ENCODE measurements around the gene DCBLD1. TPM values are rescaled to one million over a fixed set of nuclear protein-coding genes. Genes with fewer than 3 reads are reported as not detected.

DCBLD1 gene
- total RNA-seq, 1 experiment from 2014 or later, result 19.5 TPM

GRCh38 chr6:117483645-117484016 lies 1.2 kb downstream of the DCBLD1 start:
- peak overlapping the region; percentile 4 for H2AFZ ChIP-seq (ENCODE audit: low read depth, low read length, poor library complexity, severe bottlenecking)
- H3K9me2 ChIP-seq (ENCODE audit: insufficient read depth), result no peaks in the 10 kb centered on the region
- no peaks in the 10 kb centered on the region for H3K27me3 ChIP-seq (ENCODE audit: insufficient read depth, low read length)
- H3K36me3 ChIP-seq (ENCODE audit: control insufficient read depth in 1 of 2, insufficient read depth in 2 of 2, low read length in 2 of 2), result peaks cover 0 to 2% of the 10 kb centered on the region in 2 experiments; a peak in 1 of 4 replicates
- intact Hi-C loops (cut with micrococcal nuclease), result loop anchor here (1.0 to 10.0 kb wide), 3 partner anchors 33 to 191 kb away; partner anchors contain the start of genes GOPC and NUS1
- ChIA-PET RAD21 (ENCODE audit: low non-redundant PET in 1 of 2, low total read pairs in 2 of 2, uncharacterized antibody in 2 of 2, unreplicated experiment in 2 of 2) (interaction anchor here in 1 of 2 experiments (0.6 kb wide), 1 partner anchor 54 kb away, joined by 6 read pairs; no protein-coding TSS in a partner anchor), CTCF (interaction anchor here (1.9 kb wide), 1 partner anchor 34 kb away, joined by 5 read pairs; no protein-coding TSS in a partner anchor), POLR2A (interaction anchor here (2.2 kb wide), 1 partner anchor 9 kb away, joined by 6 read pairs; no protein-coding TSS in a partner anchor)
- peak overlapping the region; percentile 88 for H3K27ac ChIP-seq (ENCODE audit: low read depth, low read length)
- no peaks in the 10 kb centered on the region for H4K20me1 ChIP-seq (ENCODE audit: insufficient read depth)
- ATAC-seq, result no peak
- H3K4me3 ChIP-seq (replicated peaks in 1 of 2; ENCODE audit: low read depth in 1 of 2, low read length in 2 of 2), result peak overlapping the region; percentile 86 to 88
- peak overlapping the region; percentile 86 for H3K4me2 ChIP-seq (ENCODE audit: low read length)
- BruUV-seq (replicated peaks), result no TSS peak
- no peaks in the 10 kb centered on the region for H3K9me3 ChIP-seq (ENCODE audit: control insufficient read depth in 1 of 2, insufficient read depth in 1 of 2, low read depth in 1 of 2, low read length in 2 of 2)
- H3K4me1 ChIP-seq (ENCODE audit: control insufficient read depth in 1 of 2, insufficient read depth in 2 of 2, low read length in 2 of 2), result peaks cover 11 to 18% of the 10 kb centered on the region in 2 experiments; a peak in 3 of 4 replicates
- TF ChIP-seq CTCF (IDR thresholded peaks at IDR 0.05 in 2 of 3, conservative IDR thresholded peaks at IDR 0.05 in 1 of 3; ENCODE audit: borderline replicate concordance in 1 of 3, insufficient read depth in 1 of 3, low read depth in 2 of 3, low read length in 2 of 3), result no peak
- no peak for TF ChIP-seq JUND (IDR thresholded peaks at IDR 0.05)
- no peak for TF ChIP-seq SRF (IDR thresholded peaks at IDR 0.05; ENCODE audit: low read depth)
- TF ChIP-seq MAX (IDR thresholded peaks at IDR 0.05), result peak; percentile 40; the same call in 1 of the 2 replicates
- TF ChIP-seq ZNF274 (IDR thresholded peaks at IDR 0.05; ENCODE audit: low read depth, low read length), result no peak
- no peak for TF ChIP-seq TCF7L2 (IDR thresholded peaks at IDR 0.05; ENCODE audit: borderline replicate concordance, extremely low read depth, insufficient read depth, insufficient read length)
- DNase-seq (ENCODE audit: low read depth, low spot score), result no peak
- peaks cover 50% of the 10 kb centered on the region for H3K79me2 ChIP-seq (ENCODE audit: insufficient read depth, low read length)
- peak overlapping the region; percentile 92 for H3K9ac ChIP-seq (ENCODE audit: low read length)
